ENCODE data around the gene PSMB9.
A peak's percentile ranks its signal among the peaks of the same experiment; 100 is the strongest.
"Not testable (repeated sequence)": the region's sequence is repeated elsewhere in the genome, so short reads cannot be mapped to it uniquely, and the experiment has no call there.

Gene PSMB9

GRCh38 chr6:32865724-32866443, 11.9 kb downstream of the PSMB9 start:
- DNase-seq = no peak

- DNase-seq = peak in 1 of 2 donors; percentile 47
These were observed 13.1 kb downstream of the PSMB9 start for GRCh38 chr6:32867022-32867477.

GRCh38 chr6:32867554-32868256, 13.7 kb downstream of the PSMB9 start:
- DNase-seq = no peak

- peak; percentile 86 to 89 for DNase-seq
These were observed 14.3 kb downstream of the PSMB9 start for GRCh38 chr6:32868257-32868788.

- not testable (repeated sequence) for DNase-seq
These were observed 20.0 kb downstream of the PSMB9 start for GRCh38 chr6:32873947-32874346.

- DNase-seq = no peak
These were observed 22.6 kb downstream of the PSMB9 start for GRCh38 chr6:32876603-32877002.

GRCh38 chr6:32879691-32880090, 25.7 kb downstream of the PSMB9 start:
- no peak for DNase-seq

- DNase-seq = not testable (repeated sequence)
These were observed 27.0 kb downstream of the PSMB9 start for GRCh38 chr6:32880962-32881361.

GRCh38 chr6:32882879-32883250, 28.9 kb downstream of the PSMB9 start:
- DNase-seq = no peak

GRCh38 chr6:32883789-32884188, 29.8 kb downstream of the PSMB9 start:
- DNase-seq = no peak

- peak in 1 of 2 donors; percentile 85 for DNase-seq
These were observed 31.8 kb downstream of the PSMB9 start for GRCh38 chr6:32885698-32886286.

GRCh38 chr6:32886681-32887383, 32.8 kb downstream of the PSMB9 start:
- DNase-seq = no peak

- no peak for DNase-seq
These were observed 33.6 kb downstream of the PSMB9 start for GRCh38 chr6:32887616-32888015.

- no peak for DNase-seq
These were observed 34.6 kb downstream of the PSMB9 start for GRCh38 chr6:32888576-32888975.

- DNase-seq = no peak
These were observed 35.5 kb downstream of the PSMB9 start for GRCh38 chr6:32889533-32889932.

- DNase-seq = no peak
These were observed 36.8 kb downstream of the PSMB9 start for GRCh38 chr6:32890831-32891230.

GRCh38 chr6:32894085-32895005, 40.4 kb downstream of the PSMB9 start:
- peak; percentile 94 to 95 for DNase-seq

- DNase-seq = no peak
These were observed 41.0 kb downstream of the PSMB9 start for GRCh38 chr6:32895006-32895345.

GRCh38 chr6:32903952-32904351, 50.0 kb downstream of the PSMB9 start:
- no peak for DNase-seq

GRCh38 chr6:32905078-32905477, 51.1 kb downstream of the PSMB9 start:
- DNase-seq = no peak

- no peak for DNase-seq
These were observed 52.5 kb downstream of the PSMB9 start for GRCh38 chr6:32906539-32906938.

- DNase-seq = no peak
These were observed 54.9 kb downstream of the PSMB9 start for GRCh38 chr6:32908897-32909296.

Measured in CD4-positive, alpha-beta T cell treated with Interleukin-4 for 1 hour (primary cell).